SK-N-SH (cell line): ENCODE measurements around the gene EVA1A. TPM values are rescaled to one million over a fixed set of nuclear protein-coding genes. Genes with fewer than 3 reads are reported as not detected.

Experiments used
- CTCF ChIA-PET: fragments of 300-600, 350-600 bp; formaldehyde crosslinking; extraction: SDS; loops from one replicate; lab custom pipeline; 2021; lab: Yijun Ruan, JAX
- POLR2A ChIA-PET: fragments of 350-600 bp; sonication (Branson Sonifier 250); formaldehyde crosslinking; extraction: SDS; loops from one replicate; lab custom pipeline; 2020; ENCODE audit warnings: antibody characterized with exemption, inconsistent platforms; lab: Yijun Ruan, JAX
- DNase-seq: peaks from one replicate; pipeline ENCODE4 v3.0.0; 2012
- H2AFZ ChIP-seq: fragments of 200-600 bp; sonication (generic); 2 replicates; pipeline ENCODE4 v1.8.1; 2016; ENCODE audit warnings: antibody characterized with exemption, mild to moderate bottlenecking, low read depth
- H3F3A ChIP-seq: fragments of 200-600 bp; sonication (generic); replicated peaks from 2 replicates; pipeline ENCODE3; 2016; ENCODE audit warnings: antibody characterized with exemption, mild to moderate bottlenecking; ENCODE audit not compliant: insufficient read depth
- H3K27ac ChIP-seq, 2 experiments: fragments of 200-500 bp in 1 of 2; fragments of 200-600 bp in 1 of 2; sonication (Bioruptor generic) in 1 of 2; sonication (generic), shearing (Covaris generic) in 1 of 2; 2 replicates each; pipeline versions ENCODE4 v1.5.1 to v1.6.1; 2014 to 2016; ENCODE audit warnings: low read depth in 2 of 2, inconsistent platforms in 1 of 2, low read length in 1 of 2, mild to moderate bottlenecking in 1 of 2, mixed read lengths in 1 of 2
- H3K27me3 ChIP-seq: fragments of 200-600 bp; sonication (generic), shearing (Covaris generic); 2 replicates; pipeline ENCODE4 v1.6.1; 2016; ENCODE audit warnings: mixed run types; ENCODE audit not compliant: insufficient read depth
- H3K36me3 ChIP-seq, 2 experiments: fragments of 200-500 bp in 1 of 2; fragments of 200-600 bp in 1 of 2; sonication (Bioruptor generic) in 1 of 2; sonication (generic) in 1 of 2; replicated peaks in 1 of 2; 2 replicates each; pipeline versions ENCODE3 to v1.5.1; 2014 to 2016; ENCODE audit warnings: low read length in 1 of 2, mild to moderate bottlenecking in 1 of 2; ENCODE audit not compliant: insufficient read depth in 2 of 2, control insufficient read depth in 1 of 2
- H3K4me1 ChIP-seq, 2 experiments: fragments of 200-500 bp in 1 of 2; fragments of 200-600 bp in 1 of 2; sonication (Bioruptor generic) in 1 of 2; sonication (generic), shearing (Covaris generic) in 1 of 2; 2 replicates each; pipeline versions ENCODE4 v1.5.1 to v1.6.1; 2014 to 2016; ENCODE audit warnings: low read depth in 1 of 2, low read length in 1 of 2, mixed run types in 1 of 2; ENCODE audit not compliant: insufficient read depth in 2 of 2, control insufficient read depth in 1 of 2
- H3K4me2 ChIP-seq: fragments of 200-600 bp; sonication (generic), shearing (Covaris generic); 2 replicates; pipeline ENCODE4 v1.6.1; 2017; ENCODE audit warnings: mixed run types
- H3K4me3 ChIP-seq, 2 experiments: fragments of 200-500 bp in 1 of 2; fragments of 200-600 bp in 1 of 2; sonication (Bioruptor generic) in 1 of 2; sonication (generic), shearing (Covaris generic) in 1 of 2; 2 replicates each; pipeline versions ENCODE4 v1.5.1 to v1.8.1; 2014 to 2016; ENCODE audit warnings: low read depth in 2 of 2, inconsistent platforms in 1 of 2, low read length in 1 of 2, mild to moderate bottlenecking in 1 of 2, mixed read lengths in 1 of 2, moderate library complexity in 1 of 2
- H3K79me2 ChIP-seq: fragments of 200-600 bp; sonication (generic); 2 replicates; pipeline ENCODE4 v1.8.1; 2017; ENCODE audit warnings: mild to moderate bottlenecking; ENCODE audit not compliant: insufficient read depth
- H3K9ac ChIP-seq: fragments of 200-600 bp; sonication (generic); 2 replicates; pipeline ENCODE4 v1.6.1; 2017; ENCODE audit warnings: mixed run types
- H3K9me2 ChIP-seq: fragments of 200-600 bp; sonication (generic); 2 replicates; pipeline ENCODE4 v1.6.1; 2017; ENCODE audit warnings: mixed run types
- H3K9me3 ChIP-seq: fragments of 200-600 bp; sonication (generic); 2 replicates; pipeline ENCODE4 v1.6.1; 2017; ENCODE audit warnings: mixed run types, mild to moderate bottlenecking, moderate library complexity
- H4K20me1 ChIP-seq: fragments of 200-600 bp; sonication (generic); 2 replicates; pipeline ENCODE4 v1.6.1; 2017; ENCODE audit warnings: mild to moderate bottlenecking, mixed run types; ENCODE audit not compliant: insufficient read depth
- CHD2 ChIP-seq: fragments of 150-350 bp; IDR thresholded peaks from 2 replicates; pipeline ENCODE4 v1.6.1; 2018; ENCODE audit warnings: low read length; ENCODE audit not compliant: partially characterized antibody
- CTCF ChIP-seq: fragments of 200-600 bp; sonication (generic); IDR thresholded peaks from 2 replicates; pipeline ENCODE4 v1.6.1; 2017; ENCODE audit warnings: antibody characterized with exemption, mild to moderate bottlenecking, moderate library complexity
- ELF1 ChIP-seq: IDR thresholded peaks from 2 replicates; pipeline ENCODE4 v1.4.0; 2012
- EZH2phosphoT487 ChIP-seq: fragments of 200-600 bp; sonication (generic); IDR thresholded peaks from 2 replicates; pipeline ENCODE4 v1.6.1; 2017; ENCODE audit warnings: low read depth, mixed run types, mild to moderate bottlenecking, antibody characterized with exemption, moderate library complexity, borderline replicate concordance
- GATA2 ChIP-seq: sonication (generic); formaldehyde crosslinking; IDR thresholded peaks from 2 replicates; pipeline ENCODE4 v1.5.0; 2020; ENCODE audit warnings: mild to moderate bottlenecking, missing genetic modification reagents
- MAX ChIP-seq: IDR thresholded peaks from 2 replicates; pipeline ENCODE4 v1.4.0; 2012; ENCODE audit warnings: low read depth
- MEF2A ChIP-seq: IDR thresholded peaks from 2 replicates; pipeline ENCODE4 v1.4.0; 2012; ENCODE audit warnings: low read depth, borderline replicate concordance
- MXI1 ChIP-seq: IDR thresholded peaks from 2 replicates; pipeline ENCODE4 v1.6.1; 2012; ENCODE audit warnings: mild to moderate bottlenecking, low read depth, low read length, improper control_type of control experiment
- POLR2AphosphoS5 ChIP-seq: IDR thresholded peaks from 2 replicates; pipeline ENCODE4 v1.6.1; 2012; ENCODE audit warnings: low read depth, low read length
- RFX5 ChIP-seq: IDR thresholded peaks from 2 replicates; pipeline ENCODE4 v1.6.1; 2012; ENCODE audit warnings: mild to moderate bottlenecking, improper control_type of control experiment, low read length
- SIN3A ChIP-seq: IDR thresholded peaks from 2 replicates; pipeline ENCODE4 v1.6.1; 2012; ENCODE audit warnings: low read depth, mild to moderate bottlenecking, low read length, moderate library complexity, borderline replicate concordance
- YY1 ChIP-seq: IDR thresholded peaks from 2 replicates; pipeline ENCODE4 v1.4.0; 2012; ENCODE audit warnings: low read depth, mild to moderate bottlenecking
- ZBTB33 ChIP-seq: IDR thresholded peaks from 2 replicates; pipeline ENCODE4 v1.4.0; 2012; ENCODE audit warnings: low read depth, borderline replicate concordance
- WGBS: methylation state at CpG from one replicate; pipeline ENCODE4 v1.1.6; 2017; ENCODE audit warnings: low lambda C conversion rate; 5-methylcytosine and 5-hydroxymethylcytosine counted together
- polyA plus RNA-seq, 3 experiments: library from polyadenylated mRNA; depleted of rRNA; stranded (reverse); fragments of >200 nt; gene quantifications; 2 replicates each; pipeline ENCODE4 v1.2.3, GENCODE V29; 2012
- TF ChIP-seq, protein P1 (sequence below): IDR thresholded peaks from 2 replicates; pipeline ENCODE4; 2012
- TF ChIP-seq, protein P2 (sequence below): IDR thresholded peaks from 2 replicates; pipeline ENCODE4 v1.6.1; 2012; ENCODE audit warnings: mild to moderate bottlenecking, low read depth, low read length, moderate library complexity

Gene EVA1A
- polyA plus RNA-seq, 1 of the 3 experiments (the other 2 are of a cell fraction) = 93.0 TPM

DNA sequence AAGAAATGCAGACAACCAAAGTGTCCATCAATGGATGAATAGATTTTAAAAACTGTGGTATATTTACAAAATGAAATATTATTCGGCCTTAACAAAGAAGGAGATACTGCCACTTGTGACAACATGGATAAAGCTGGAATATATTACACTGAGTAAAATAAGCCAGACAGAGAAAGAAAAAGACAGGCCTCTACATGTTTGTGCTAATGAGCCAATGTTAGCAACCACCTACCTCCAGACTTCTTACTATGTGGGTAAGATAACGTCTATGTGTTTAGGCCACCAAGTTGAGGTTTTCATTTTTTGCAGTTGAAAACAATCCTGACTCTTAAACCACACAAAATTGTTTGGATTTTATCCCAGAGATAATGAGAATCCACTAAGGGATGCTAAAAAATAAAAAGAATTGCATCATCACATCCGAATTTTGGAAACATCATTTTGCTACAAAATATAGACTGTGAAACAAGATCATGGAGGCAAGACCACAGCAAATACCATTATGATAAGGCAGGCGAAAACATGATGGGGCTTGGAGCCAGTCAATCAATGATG is 47.0 kb downstream of the EVA1A start:
- H3K4me3 ChIP-seq = no peak overlapping the region
- 70% methylated on average over 4 of the region's 4 CpGs for WGBS
- ChIA-PET POLR2A (no interaction called here), CTCF (no interaction called here)
- TF ChIP-seq CTCF (no peak), ELF1 (no peak), POLR2AphosphoS5 (no peak), EZH2phosphoT487 (no peak), ZBTB33 (no peak), MXI1 (no peak), MAX (no peak), MEF2A (no peak), CHD2 (no peak), RFX5 (no peak), GATA2 (CRISPR knock-in tag) (no peak), SIN3A (no peak), YY1 (no peak)
- TF ChIP-seq, protein P1, sequence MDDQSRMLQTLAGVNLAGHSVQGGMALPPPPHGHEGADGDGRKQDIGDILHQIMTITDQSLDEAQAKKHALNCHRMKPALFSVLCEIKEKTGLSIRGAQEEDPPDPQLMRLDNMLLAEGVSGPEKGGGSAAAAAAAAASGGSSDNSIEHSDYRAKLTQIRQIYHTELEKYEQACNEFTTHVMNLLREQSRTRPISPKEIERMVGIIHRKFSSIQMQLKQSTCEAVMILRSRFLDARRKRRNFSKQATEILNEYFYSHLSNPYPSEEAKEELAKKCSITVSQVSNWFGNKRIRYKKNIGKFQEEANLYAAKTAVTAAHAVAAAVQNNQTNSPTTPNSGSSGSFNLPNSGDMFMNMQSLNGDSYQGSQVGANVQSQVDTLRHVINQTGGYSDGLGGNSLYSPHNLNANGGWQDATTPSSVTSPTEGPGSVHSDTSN = no peak
- TF ChIP-seq, protein P2, sequence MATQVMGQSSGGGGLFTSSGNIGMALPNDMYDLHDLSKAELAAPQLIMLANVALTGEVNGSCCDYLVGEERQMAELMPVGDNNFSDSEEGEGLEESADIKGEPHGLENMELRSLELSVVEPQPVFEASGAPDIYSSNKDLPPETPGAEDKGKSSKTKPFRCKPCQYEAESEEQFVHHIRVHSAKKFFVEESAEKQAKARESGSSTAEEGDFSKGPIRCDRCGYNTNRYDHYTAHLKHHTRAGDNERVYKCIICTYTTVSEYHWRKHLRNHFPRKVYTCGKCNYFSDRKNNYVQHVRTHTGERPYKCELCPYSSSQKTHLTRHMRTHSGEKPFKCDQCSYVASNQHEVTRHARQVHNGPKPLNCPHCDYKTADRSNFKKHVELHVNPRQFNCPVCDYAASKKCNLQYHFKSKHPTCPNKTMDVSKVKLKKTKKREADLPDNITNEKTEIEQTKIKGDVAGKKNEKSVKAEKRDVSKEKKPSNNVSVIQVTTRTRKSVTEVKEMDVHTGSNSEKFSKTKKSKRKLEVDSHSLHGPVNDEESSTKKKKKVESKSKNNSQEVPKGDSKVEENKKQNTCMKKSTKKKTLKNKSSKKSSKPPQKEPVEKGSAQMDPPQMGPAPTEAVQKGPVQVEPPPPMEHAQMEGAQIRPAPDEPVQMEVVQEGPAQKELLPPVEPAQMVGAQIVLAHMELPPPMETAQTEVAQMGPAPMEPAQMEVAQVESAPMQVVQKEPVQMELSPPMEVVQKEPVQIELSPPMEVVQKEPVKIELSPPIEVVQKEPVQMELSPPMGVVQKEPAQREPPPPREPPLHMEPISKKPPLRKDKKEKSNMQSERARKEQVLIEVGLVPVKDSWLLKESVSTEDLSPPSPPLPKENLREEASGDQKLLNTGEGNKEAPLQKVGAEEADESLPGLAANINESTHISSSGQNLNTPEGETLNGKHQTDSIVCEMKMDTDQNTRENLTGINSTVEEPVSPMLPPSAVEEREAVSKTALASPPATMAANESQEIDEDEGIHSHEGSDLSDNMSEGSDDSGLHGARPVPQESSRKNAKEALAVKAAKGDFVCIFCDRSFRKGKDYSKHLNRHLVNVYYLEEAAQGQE = no peak
- no peaks in the 10 kb centered on the region for H3K9me2 ChIP-seq
- peaks cover 98% of the 10 kb centered on the region for H3K79me2 ChIP-seq
- H2AFZ ChIP-seq = no peak overlapping the region
- H3K9me3 ChIP-seq = peaks cover 7% of the 10 kb centered on the region
- H3K4me2 ChIP-seq = no peak overlapping the region
- no peak overlapping the region for H3K27ac ChIP-seq
- DNase-seq = no peak
- H3F3A ChIP-seq = peaks cover 16% of the 10 kb centered on the region
- no peaks in the 10 kb centered on the region; a peak in 1 of 4 replicates for H3K4me1 ChIP-seq
- peaks cover 24% of the 10 kb centered on the region for H4K20me1 ChIP-seq
- H3K36me3 ChIP-seq = peaks cover 85 to 93% of the 10 kb centered on the region in 2 experiments
- no peaks in the 10 kb centered on the region for H3K27me3 ChIP-seq
- H3K9ac ChIP-seq = no peak overlapping the region
